ENCODE results near the gene MLLT10.

MLLT10 gene

GRCh38 chr10:21516242-21517131 lies 17.5 kb upstream of the MLLT10 start:
- peak; percentile 81 for DNase-seq (ENCODE audit: low read depth, low spot score)

- DNase-seq (ENCODE audit: low read depth, low spot score) = peak; percentile 86
These were observed 16.6 kb upstream of the MLLT10 start for GRCh38 chr10:21517134-21518031.

- no peak for DNase-seq (ENCODE audit: low read depth, low spot score)
These were observed 15.8 kb upstream of the MLLT10 start for GRCh38 chr10:21518149-21518640.

- DNase-seq (ENCODE audit: low read depth, low spot score) = peak; percentile 63
These were observed 15.2 kb upstream of the MLLT10 start for GRCh38 chr10:21518641-21519396.

- no peak for DNase-seq (ENCODE audit: low read depth, low spot score)
These were observed 14.6 kb upstream of the MLLT10 start for GRCh38 chr10:21519397-21519933.

- peak; percentile 42 for DNase-seq (ENCODE audit: low read depth, low spot score)
These were observed 14.0 kb upstream of the MLLT10 start for GRCh38 chr10:21519941-21520436.

- DNase-seq (ENCODE audit: low read depth, low spot score) = no peak
These were observed 13.5 kb upstream of the MLLT10 start for GRCh38 chr10:21520509-21520908.

GRCh38 chr10:21520949-21521348 lies 13.1 kb upstream of the MLLT10 start:
- no peak for DNase-seq (ENCODE audit: low read depth, low spot score)

- DNase-seq (ENCODE audit: low read depth, low spot score) = no peak
These were observed 12.1 kb upstream of the MLLT10 start for GRCh38 chr10:21521751-21522533.

- DNase-seq (ENCODE audit: low read depth, low spot score) = no peak
These were observed 11.2 kb upstream of the MLLT10 start for GRCh38 chr10:21522631-21523406.

- DNase-seq (ENCODE audit: low read depth, low spot score) = peak; percentile 45
These were observed 10.4 kb upstream of the MLLT10 start for GRCh38 chr10:21523557-21524008.

- DNase-seq (ENCODE audit: low read depth, low spot score) = no peak
These were observed 9.9 kb upstream of the MLLT10 start for GRCh38 chr10:21524131-21524525.

- DNase-seq (ENCODE audit: low read depth, low spot score) = peak; percentile 65
These were observed 9.3 kb upstream of the MLLT10 start for GRCh38 chr10:21524526-21525366.

- DNase-seq (ENCODE audit: low read depth, low spot score) = peak; percentile 94
These were observed 8.5 kb upstream of the MLLT10 start, which contains the start of gene SKIDA1 for GRCh38 chr10:21525367-21526187. Gene SKIDA1, minus strand, starts transcription at chr10:21525682. Its CDS starts 7,860 bp downstream, at chr10:21517822.

- DNase-seq (ENCODE audit: low read depth, low spot score) = peak; percentile 84
These were observed 7.7 kb upstream of the MLLT10 start for GRCh38 chr10:21526188-21526859.

- DNase-seq (ENCODE audit: low read depth, low spot score) = peak; percentile 88
These were observed 7.0 kb upstream of the MLLT10 start for GRCh38 chr10:21526860-21527597.
